ENCODE measurements around the gene GJB2. TPM values are rescaled to one million over a fixed set of nuclear protein-coding genes. Genes with fewer than 3 reads are reported as not detected.

GJB2 gene
- total and polyA plus RNA-seq, 2 experiments from 2014 or later: 0.11 to 0.20 TPM

DNA sequence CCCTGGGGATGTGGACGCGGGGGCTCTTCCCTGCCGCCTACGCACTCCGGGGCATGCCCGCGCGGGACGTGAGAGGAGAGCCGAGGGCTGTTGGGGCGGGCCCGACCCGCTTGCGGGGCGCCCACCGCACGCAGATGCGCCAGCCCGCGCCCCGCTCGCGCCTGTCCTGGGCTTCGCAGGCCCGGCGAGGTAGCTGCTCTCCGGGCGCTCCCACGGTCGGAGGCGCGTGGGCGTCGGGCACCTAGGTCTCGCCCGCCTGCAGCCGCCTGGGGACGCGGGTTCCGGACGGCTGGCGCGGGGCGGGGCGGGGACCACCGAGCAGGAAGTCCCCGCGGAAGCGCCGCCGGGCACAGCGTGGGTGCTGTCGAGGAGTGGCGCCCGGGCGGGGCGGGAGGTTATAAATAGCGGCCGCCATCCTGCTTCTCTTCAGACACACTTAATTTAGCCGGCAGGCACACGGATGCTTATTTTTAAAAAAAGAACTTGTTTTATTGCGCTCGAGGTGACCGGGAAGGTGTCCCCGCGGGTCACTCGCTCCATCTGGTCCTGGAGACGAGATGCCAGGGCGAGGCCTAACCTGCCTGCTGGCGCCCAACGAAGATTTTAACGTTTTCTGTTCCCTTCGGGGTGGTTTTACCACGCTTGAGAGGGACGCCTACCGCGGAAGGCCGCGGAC, 31.3 kb downstream of the GJB2 start:
- H3K36me3 ChIP-seq (ENCODE audit: low read depth): no peaks in the 10 kb centered on the region

DNA sequence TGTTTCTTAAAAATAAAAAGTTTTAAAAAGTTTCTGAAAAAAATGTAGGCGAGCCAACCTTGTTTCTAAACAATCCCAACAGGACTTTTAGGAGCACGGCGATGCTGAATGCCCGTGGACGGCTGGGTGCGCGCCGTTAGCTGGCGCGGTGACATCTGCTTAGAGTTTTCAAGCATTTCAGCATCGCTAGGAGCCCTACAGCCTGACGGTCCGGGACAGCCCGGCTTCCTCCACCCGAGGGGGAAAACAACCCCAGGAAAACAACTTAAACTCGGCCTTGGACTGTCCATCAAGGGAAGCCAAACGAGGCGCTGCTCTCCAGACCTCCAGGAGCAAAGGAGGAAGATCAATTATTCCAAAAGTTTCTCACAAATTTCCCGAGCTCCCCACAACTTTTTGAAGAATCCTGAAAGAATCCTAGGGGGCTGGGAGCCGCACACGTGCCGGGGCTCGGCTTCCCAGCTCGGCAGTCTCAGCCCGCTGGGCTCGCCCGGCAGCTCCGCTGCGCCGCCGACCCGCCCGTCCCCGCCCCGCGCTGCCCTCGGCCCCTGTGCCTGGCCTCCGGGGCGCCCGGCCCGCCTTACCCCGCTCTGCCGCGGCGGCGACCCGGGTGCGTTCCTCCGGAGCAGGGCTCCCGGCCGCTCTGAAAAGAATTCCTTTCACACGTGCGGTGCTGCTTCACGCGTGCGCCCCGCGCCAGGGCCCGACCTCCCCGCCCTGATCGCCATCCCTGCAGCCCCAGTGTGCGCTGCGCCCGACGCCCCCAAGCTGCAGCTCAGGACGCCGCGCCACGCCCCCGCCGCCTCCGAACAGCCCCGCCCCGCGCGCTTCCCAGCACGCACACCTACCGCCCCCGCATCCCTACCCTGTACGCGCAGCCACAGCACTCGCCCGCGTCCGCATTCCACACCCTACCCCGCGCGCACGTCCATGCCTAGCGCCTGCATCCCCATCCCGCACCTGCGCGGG, 32.1 kb downstream of the GJB2 start, which contains the start of gene GJA3:
TSS of gene GJA3 (minus strand) at position 747 of the 969 bp plus-strand sequence. CDS start 17,764 bp downstream, outside the sequence.
- peak within 1 kb of the TSS; percentile 75 for H3K9ac ChIP-seq
- WGBS, 2 experiments (ENCODE audit: low coverage in 1 of 2, low lambda C conversion rate in 2 of 2, missing lambda C conversion rate in 2 of 2): 2 to 5% methylated on average over 47 to 90 of the region's 93 CpGs
- peak within 1 kb of the TSS; percentile 96 for H3K4me2 ChIP-seq (ENCODE audit: unreplicated experiment)
- no peaks in the 10 kb centered on the region for H3K9me2 ChIP-seq (ENCODE audit: insufficient read depth)
- H3K36me3 ChIP-seq (ENCODE audit: low read depth): no peaks in the 10 kb centered on the region
- peak within 1 kb of the TSS; percentile 79 for H3K4me3 ChIP-seq
- peak within 1 kb of the TSS; percentile 84 for H2AFZ ChIP-seq
- H3K79me2 ChIP-seq (ENCODE audit: insufficient read depth): no peaks in the 10 kb centered on the region
- H3F3A ChIP-seq (ENCODE audit: insufficient read depth): peaks cover 22% of the 10 kb centered on the region
- peak; percentile 79 for DNase-seq
- peak within 1 kb of the TSS; percentile 51 for H3K27ac ChIP-seq
- H3K27me3 ChIP-seq (replicated peaks; ENCODE audit: insufficient read depth): 0 out of 2 replicates have a peak, but pooled peaks cover 3% of the 10 kb centered on the region
- in situ Hi-C loops (cut with MboI): no loop called here
- peaks cover 5% of the 10 kb centered on the region for H3K4me1 ChIP-seq (ENCODE audit: insufficient read depth)
- H3K9me3 ChIP-seq (ENCODE audit: low read depth): no peaks in the 10 kb centered on the region
- TF ChIP-seq EZH2 (IDR thresholded peaks at IDR 0.05; ENCODE audit: insufficient read depth, poor library complexity, severe bottlenecking) (no peak), EZH2phosphoT487 (IDR thresholded peaks at IDR 0.05; ENCODE audit: insufficient read depth, low read depth) (no peak)
- no peaks in the 10 kb centered on the region for H4K20me1 ChIP-seq (ENCODE audit: insufficient read depth)

More for the DNA sequence above, 31.3 kb downstream of the GJB2 start:
- in situ Hi-C loops (cut with MboI): no loop called here
- H3K27me3 ChIP-seq (replicated peaks; ENCODE audit: insufficient read depth): 0 out of 2 replicates have a peak, but pooled peaks cover 5% of the 10 kb centered on the region
- peak overlapping the region; percentile 96 for H3K4me2 ChIP-seq (ENCODE audit: unreplicated experiment)
- no peak for TF ChIP-seq EZH2phosphoT487 (IDR thresholded peaks at IDR 0.05; ENCODE audit: insufficient read depth, low read depth)
- TF ChIP-seq EZH2 (IDR thresholded peaks at IDR 0.05; ENCODE audit: insufficient read depth, poor library complexity, severe bottlenecking): no peak
- peak; percentile 64 for DNase-seq
- H2AFZ ChIP-seq: peak overlapping the region; percentile 84
- peaks cover 22% of the 10 kb centered on the region for H3F3A ChIP-seq (ENCODE audit: insufficient read depth)
- no peaks in the 10 kb centered on the region for H4K20me1 ChIP-seq (ENCODE audit: insufficient read depth)
- peak overlapping the region; percentile 79 for H3K4me3 ChIP-seq
- no peaks in the 10 kb centered on the region for H3K9me2 ChIP-seq (ENCODE audit: insufficient read depth)
- peaks cover 5% of the 10 kb centered on the region for H3K4me1 ChIP-seq (ENCODE audit: insufficient read depth)
- no peaks in the 10 kb centered on the region for H3K79me2 ChIP-seq (ENCODE audit: insufficient read depth)
- H3K9me3 ChIP-seq (ENCODE audit: low read depth): no peaks in the 10 kb centered on the region
- H3K27ac ChIP-seq: no peak overlapping the region
- H3K9ac ChIP-seq: peak overlapping the region; percentile 75
- WGBS, 2 experiments (ENCODE audit: low coverage in 1 of 2, low lambda C conversion rate in 2 of 2, missing lambda C conversion rate in 2 of 2): 10 to 19% methylated on average over 35 to 69 of the region's 79 CpGs

DNA sequence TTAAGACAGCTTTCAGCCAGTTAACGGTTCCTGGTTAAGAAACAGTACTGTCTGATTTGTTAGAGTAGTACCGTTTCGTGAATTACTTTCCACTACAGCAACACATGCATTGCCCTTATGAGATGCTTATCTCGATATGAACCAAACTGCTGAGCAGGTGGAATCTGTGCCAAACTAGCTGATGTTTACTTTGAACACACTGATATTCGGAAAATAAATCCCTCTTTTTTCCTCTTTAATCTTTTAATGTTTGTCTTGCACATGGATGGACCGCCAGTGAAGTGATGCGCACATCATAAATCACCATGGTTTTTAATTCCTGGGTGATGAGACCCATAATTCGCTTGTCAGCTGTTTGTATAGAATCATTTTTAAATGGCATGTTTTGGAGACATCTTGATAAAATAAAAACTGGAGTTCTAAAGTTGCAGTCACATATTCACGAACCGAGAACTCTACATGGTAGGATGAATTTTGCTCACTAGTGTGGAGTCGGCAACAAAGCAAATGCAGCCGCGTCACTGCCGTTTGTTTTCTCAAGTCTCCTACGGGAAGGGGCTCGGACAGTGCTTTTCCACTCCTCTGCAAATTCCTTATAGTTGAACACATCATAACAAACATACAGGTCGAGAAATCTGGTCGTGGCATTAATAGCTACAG, 33.0 kb downstream of the GJB2 start:
- H4K20me1 ChIP-seq (ENCODE audit: insufficient read depth): no peaks in the 10 kb centered on the region
- H2AFZ ChIP-seq: peak overlapping the region; percentile 84
- H3K79me2 ChIP-seq (ENCODE audit: insufficient read depth): no peaks in the 10 kb centered on the region
- H3K4me3 ChIP-seq: peak overlapping the region; percentile 79
- H3K27me3 ChIP-seq (replicated peaks; ENCODE audit: insufficient read depth): 0 out of 2 replicates have a peak, but pooled peaks cover 3% of the 10 kb centered on the region
- in situ Hi-C loops (cut with MboI): no loop called here
- DNase-seq: peak; percentile 73
- 30% methylated on average over 18 of the region's 18 CpGs for WGBS, 2 experiments (ENCODE audit: low coverage in 1 of 2, low lambda C conversion rate in 2 of 2, missing lambda C conversion rate in 2 of 2)
- no peaks in the 10 kb centered on the region for H3K9me3 ChIP-seq (ENCODE audit: low read depth)
- peak overlapping the region; percentile 51 for H3K27ac ChIP-seq
- no peaks in the 10 kb centered on the region for H3K9me2 ChIP-seq (ENCODE audit: insufficient read depth)
- peaks cover 5% of the 10 kb centered on the region for H3K4me1 ChIP-seq (ENCODE audit: insufficient read depth)
- no peak for TF ChIP-seq EZH2 (IDR thresholded peaks at IDR 0.05; ENCODE audit: insufficient read depth, poor library complexity, severe bottlenecking)
- no peak for TF ChIP-seq EZH2phosphoT487 (IDR thresholded peaks at IDR 0.05; ENCODE audit: insufficient read depth, low read depth)
- H3K9ac ChIP-seq: peak overlapping the region; percentile 75
- peak overlapping the region; percentile 96 for H3K4me2 ChIP-seq (ENCODE audit: unreplicated experiment)
- no peaks in the 10 kb centered on the region for H3K36me3 ChIP-seq (ENCODE audit: low read depth)
- H3F3A ChIP-seq (ENCODE audit: insufficient read depth): peaks cover 22% of the 10 kb centered on the region

Measured in GM23248 (cell line).